ENCODE results near the gene ABCA1. TPM values are rescaled to one million over a fixed set of nuclear protein-coding genes. Genes with fewer than 3 reads are reported as not detected.
A peak's percentile ranks its signal among the peaks of the same experiment; 100 is the strongest.

ABCA1 gene
- total RNA-seq, 2 donors from 2014 or later: 11.2 to 17.8 TPM

- Histone ChIP-seq H3K4me3 (no peak overlapping the region), H3K9ac (ENCODE audit: low read depth in 2 of 2, low read length in 2 of 2) (no peak overlapping the region), H3K27ac (no peak overlapping the region), H3K36me3 (no peaks in the 10 kb centered on the region), H3K27me3 (no peaks in the 10 kb centered on the region), H3K4me1 (no peaks in the 10 kb centered on the region), H3K9me3 (no peaks in the 10 kb centered on the region)
- TF ChIP-seq, protein P1, sequence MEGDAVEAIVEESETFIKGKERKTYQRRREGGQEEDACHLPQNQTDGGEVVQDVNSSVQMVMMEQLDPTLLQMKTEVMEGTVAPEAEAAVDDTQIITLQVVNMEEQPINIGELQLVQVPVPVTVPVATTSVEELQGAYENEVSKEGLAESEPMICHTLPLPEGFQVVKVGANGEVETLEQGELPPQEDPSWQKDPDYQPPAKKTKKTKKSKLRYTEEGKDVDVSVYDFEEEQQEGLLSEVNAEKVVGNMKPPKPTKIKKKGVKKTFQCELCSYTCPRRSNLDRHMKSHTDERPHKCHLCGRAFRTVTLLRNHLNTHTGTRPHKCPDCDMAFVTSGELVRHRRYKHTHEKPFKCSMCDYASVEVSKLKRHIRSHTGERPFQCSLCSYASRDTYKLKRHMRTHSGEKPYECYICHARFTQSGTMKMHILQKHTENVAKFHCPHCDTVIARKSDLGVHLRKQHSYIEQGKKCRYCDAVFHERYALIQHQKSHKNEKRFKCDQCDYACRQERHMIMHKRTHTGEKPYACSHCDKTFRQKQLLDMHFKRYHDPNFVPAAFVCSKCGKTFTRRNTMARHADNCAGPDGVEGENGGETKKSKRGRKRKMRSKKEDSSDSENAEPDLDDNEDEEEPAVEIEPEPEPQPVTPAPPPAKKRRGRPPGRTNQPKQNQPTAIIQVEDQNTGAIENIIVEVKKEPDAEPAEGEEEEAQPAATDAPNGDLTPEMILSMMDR (IDR thresholded peaks at IDR 0.05): no peak
- DNase-seq: no peak
- intact Hi-C loops (cut with DNase I): no loop called here
Measured at GRCh38 chr9:104849023-104849422, 78.9 kb downstream of the ABCA1 start.

- TF ChIP-seq, protein P1 (IDR thresholded peaks at IDR 0.05): no peak
Measured at GRCh38 chr9:104844710-104845109, 83.2 kb downstream of the ABCA1 start.

GRCh38 chr9:104843644-104844240 is 84.2 kb downstream of the ABCA1 start:
- Histone ChIP-seq H3K27ac (no peak overlapping the region), H3K9ac (ENCODE audit: low read depth in 2 of 2, low read length in 2 of 2) (no peak overlapping the region), H3K36me3 (no peaks in the 10 kb centered on the region), H3K4me3 (no peak overlapping the region), H3K4me1 (no peaks in the 10 kb centered on the region), H3K9me3 (no peaks in the 10 kb centered on the region), H3K27me3 (no peaks in the 10 kb centered on the region)
- TF ChIP-seq, protein P1 (IDR thresholded peaks at IDR 0.05): no peak
- intact Hi-C loops (cut with DNase I): no loop called here
- DNase-seq: no peak

More at GRCh38 chr9:104844710-104845109, 83.2 kb downstream of the ABCA1 start:
- Histone ChIP-seq H3K4me3 (no peak overlapping the region), H3K36me3 (no peaks in the 10 kb centered on the region), H3K9me3 (no peaks in the 10 kb centered on the region), H3K27ac (no peak overlapping the region), H3K27me3 (no peaks in the 10 kb centered on the region), H3K9ac (ENCODE audit: low read depth in 2 of 2, low read length in 2 of 2) (no peak overlapping the region), H3K4me1 (no peaks in the 10 kb centered on the region)
- no peak for DNase-seq
- intact Hi-C loops (cut with DNase I): no loop called here

- Histone ChIP-seq H3K4me3 (no peak overlapping the region), H3K36me3 (no peaks in the 10 kb centered on the region)
Measured at GRCh38 chr9:104842698-104843097, 85.3 kb downstream of the ABCA1 start.

GRCh38 chr9:104841601-104842141 is 86.3 kb downstream of the ABCA1 start:
- intact Hi-C loops (cut with DNase I): no loop called here
- H3K36me3 ChIP-seq: peaks cover 5% of the 10 kb centered on the region
- no peaks in the 10 kb centered on the region for H3K9me3 ChIP-seq
- no peaks in the 10 kb centered on the region for H3K27me3 ChIP-seq
- H3K4me3 ChIP-seq: no peak overlapping the region
- TF ChIP-seq, protein P1 (IDR thresholded peaks at IDR 0.05): no peak
- H3K4me1 ChIP-seq: no peaks in the 10 kb centered on the region
- H3K9ac ChIP-seq (ENCODE audit: low read depth in 2 of 2, low read length in 2 of 2): no peak overlapping the region
- DNase-seq: no peak
- H3K27ac ChIP-seq: no peak overlapping the region

More at GRCh38 chr9:104842698-104843097, 85.3 kb downstream of the ABCA1 start:
- no peaks in the 10 kb centered on the region for H3K27me3 ChIP-seq
- peak overlapping the region in 1 of 2 donors; percentile 6 for H3K9ac ChIP-seq (ENCODE audit: low read depth in 2 of 2, low read length in 2 of 2)
- H3K4me1 ChIP-seq: no peaks in the 10 kb centered on the region
- no peak overlapping the region for H3K27ac ChIP-seq
- H3K9me3 ChIP-seq: no peaks in the 10 kb centered on the region
- TF ChIP-seq, protein P1 (IDR thresholded peaks at IDR 0.05): no peak
- DNase-seq: no peak
- intact Hi-C loops (cut with DNase I): no loop called here

Measured in colonic mucosa (tissue), 4 donors.